ENCODE measurements around the gene MCM10. TPM values are rescaled to one million over a fixed set of nuclear protein-coding genes. Genes with fewer than 3 reads are reported as not detected.

Gene MCM10
- total and polyA plus RNA-seq, 10 of the 15 experiments (the other 5 are each of a cell fraction or from before 2014, with no cell fraction given): 5.8 to 35.1 (median 23.7) TPM

DNA sequence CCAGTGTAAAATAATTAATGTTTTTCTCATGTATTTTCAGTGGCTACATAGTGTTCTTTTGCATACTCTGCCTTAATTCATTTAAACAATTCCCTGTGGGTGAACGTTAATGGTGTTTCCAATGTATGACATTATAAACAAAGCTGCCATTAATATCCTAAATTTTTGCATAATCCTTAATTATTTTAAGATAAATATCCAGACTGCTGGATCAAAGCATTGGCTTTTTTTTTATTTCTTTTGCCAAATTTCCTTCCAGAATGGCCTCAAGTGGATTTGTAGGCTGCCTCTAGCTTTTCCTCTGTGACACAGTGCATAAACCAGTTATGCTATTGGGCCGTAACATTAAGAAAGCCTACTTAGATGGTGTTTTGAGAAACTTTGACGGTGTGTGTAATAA is 29.5 kb downstream of the MCM10 start:
- TF ChIP-seq TCF3 (IDR thresholded peaks at IDR 0.05; ENCODE audit: borderline replicate concordance, insufficient read depth, low read depth, low read length) (no peak), POLR2A (IDR thresholded peaks at IDR 0.05; ENCODE audit: low read depth, low read length) (no peak), PML (IDR thresholded peaks at IDR 0.05; ENCODE audit: low read length) (no peak), BRCA1 (IDR thresholded peaks at IDR 0.05; ENCODE audit: low read depth, low read length) (no peak), ZBED1 (IDR thresholded peaks at IDR 0.05; ENCODE audit: borderline replicate concordance) (no peak), IKZF2 (IDR thresholded peaks at IDR 0.05) (no peak), SPI1 (IDR thresholded peaks at IDR 0.05; ENCODE audit: borderline replicate concordance, insufficient read depth, low read depth, low read length) (no peak)
- TF ChIP-seq, protein P1, sequence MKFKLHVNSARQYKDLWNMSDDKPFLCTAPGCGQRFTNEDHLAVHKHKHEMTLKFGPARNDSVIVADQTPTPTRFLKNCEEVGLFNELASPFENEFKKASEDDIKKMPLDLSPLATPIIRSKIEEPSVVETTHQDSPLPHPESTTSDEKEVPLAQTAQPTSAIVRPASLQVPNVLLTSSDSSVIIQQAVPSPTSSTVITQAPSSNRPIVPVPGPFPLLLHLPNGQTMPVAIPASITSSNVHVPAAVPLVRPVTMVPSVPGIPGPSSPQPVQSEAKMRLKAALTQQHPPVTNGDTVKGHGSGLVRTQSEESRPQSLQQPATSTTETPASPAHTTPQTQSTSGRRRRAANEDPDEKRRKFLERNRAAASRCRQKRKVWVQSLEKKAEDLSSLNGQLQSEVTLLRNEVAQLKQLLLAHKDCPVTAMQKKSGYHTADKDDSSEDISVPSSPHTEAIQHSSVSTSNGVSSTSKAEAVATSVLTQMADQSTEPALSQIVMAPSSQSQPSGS (IDR thresholded peaks at IDR 0.05; ENCODE audit: low read length): no peak
- no peak overlapping the region for H2AFZ ChIP-seq (ENCODE audit: control insufficient read depth, low read depth, low read length)
- ChIA-PET RAD21 (ENCODE audit: unreplicated experiment) (no interaction called here), CTCF (interaction anchor here (1.6 kb wide), 1 partner anchor 9 kb away, joined by 5 read pairs; no protein-coding TSS in a partner anchor), SMC1A (ENCODE audit: uncharacterized antibody, unreplicated experiment) (no interaction called here), POLR2A (interaction anchor here (1.1 kb wide), 1 partner anchor 11 kb away, joined by 3 read pairs; no protein-coding TSS in a partner anchor)
- H3K9ac ChIP-seq (ENCODE audit: control insufficient read depth, insufficient read depth, low read length): no peak overlapping the region
- no peaks in the 10 kb centered on the region for H3K79me2 ChIP-seq (ENCODE audit: control insufficient read depth, insufficient read depth, low read length)
- no TSS peak for BruUV-seq (replicated peaks)
- no peak for ATAC-seq
- no peak for DNase-seq (ENCODE audit: low read depth, low spot score)
- in situ Hi-C loops (cut with MboI) (no loop called here), intact Hi-C loops (cut with micrococcal nuclease; ENCODE audit: unreplicated experiment) (no loop called here)
- H4K20me1 ChIP-seq (ENCODE audit: control insufficient read depth, insufficient read depth): no peaks in the 10 kb centered on the region
- H3K36me3 ChIP-seq (ENCODE audit: control insufficient read depth in 2 of 2, insufficient read depth in 2 of 2, low read length in 1 of 2): peaks cover 8 to 14% of the 10 kb centered on the region in 2 experiments
- no peaks in the 10 kb centered on the region for H3K9me3 ChIP-seq (replicated peaks; ENCODE audit: control insufficient read depth, insufficient read depth, low read length)
- no peaks in the 10 kb centered on the region for H3K4me1 ChIP-seq (ENCODE audit: control insufficient read depth, insufficient read depth, low read length)
- 100% methylated on average over 3 of the region's 3 CpGs for WGBS (ENCODE audit: insufficient coverage, insufficient replicate concordance, low lambda C conversion rate, missing lambda C conversion rate)
- FAIRE-seq: no peak
- H3K4me3 ChIP-seq: no peak overlapping the region
- no peak overlapping the region for H3K27ac ChIP-seq (ENCODE audit: control insufficient read depth, insufficient read depth)
- H3K27me3 ChIP-seq (replicated peaks in 1 of 2; ENCODE audit: control insufficient read depth in 2 of 2, insufficient read depth in 2 of 2, low read length in 1 of 2): no peaks in the 10 kb centered on the region
- no peak overlapping the region for H3K4me2 ChIP-seq (ENCODE audit: control insufficient read depth, insufficient read depth)

Measured in GM12878 (cell line).